GM12873 (cell line): Measurements from ENCODE around the gene CD81.

ENCODE experiments used
- CTCF ChIP-seq: IDR thresholded peaks from 2 replicates; pipeline ENCODE4 v1.5.1; 2012; ENCODE audit warnings: low read depth, mild to moderate bottlenecking, moderate library complexity, low read length, control low read depth; ENCODE audit not compliant: insufficient read depth; ENCODE audit errors: missing control alignments

Gene CD81

GRCh38 chr11:2396471-2396870, 19.4 kb downstream of the CD81 start:
- no peak for TF ChIP-seq CTCF

DNA sequence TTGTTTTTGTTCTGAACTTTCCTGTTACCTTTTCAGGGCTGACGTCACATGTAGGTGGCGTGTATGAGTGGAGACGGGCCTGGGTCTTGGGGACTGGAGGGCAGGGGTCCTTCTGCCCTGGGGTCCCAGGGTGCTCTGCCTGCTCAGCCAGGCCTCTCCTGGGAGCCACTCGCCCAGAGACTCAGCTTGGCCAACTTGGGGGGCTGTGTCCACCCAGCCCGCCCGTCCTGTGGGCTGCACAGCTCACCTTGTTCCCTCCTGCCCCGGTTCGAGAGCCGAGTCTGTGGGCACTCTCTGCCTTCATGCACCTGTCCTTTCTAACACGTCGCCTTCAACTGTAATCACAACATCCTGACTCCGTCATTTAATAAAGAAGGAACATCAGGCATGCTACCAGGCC, 19.9 kb downstream of the CD81 start:
- no peak for TF ChIP-seq CTCF

GRCh38 chr11:2398664-2399355, 21.7 kb downstream of the CD81 start:
- TF ChIP-seq CTCF = peak; percentile 16

- no peak for TF ChIP-seq CTCF
These were observed 22.5 kb downstream of the CD81 start for GRCh38 chr11:2399488-2400068.

DNA sequence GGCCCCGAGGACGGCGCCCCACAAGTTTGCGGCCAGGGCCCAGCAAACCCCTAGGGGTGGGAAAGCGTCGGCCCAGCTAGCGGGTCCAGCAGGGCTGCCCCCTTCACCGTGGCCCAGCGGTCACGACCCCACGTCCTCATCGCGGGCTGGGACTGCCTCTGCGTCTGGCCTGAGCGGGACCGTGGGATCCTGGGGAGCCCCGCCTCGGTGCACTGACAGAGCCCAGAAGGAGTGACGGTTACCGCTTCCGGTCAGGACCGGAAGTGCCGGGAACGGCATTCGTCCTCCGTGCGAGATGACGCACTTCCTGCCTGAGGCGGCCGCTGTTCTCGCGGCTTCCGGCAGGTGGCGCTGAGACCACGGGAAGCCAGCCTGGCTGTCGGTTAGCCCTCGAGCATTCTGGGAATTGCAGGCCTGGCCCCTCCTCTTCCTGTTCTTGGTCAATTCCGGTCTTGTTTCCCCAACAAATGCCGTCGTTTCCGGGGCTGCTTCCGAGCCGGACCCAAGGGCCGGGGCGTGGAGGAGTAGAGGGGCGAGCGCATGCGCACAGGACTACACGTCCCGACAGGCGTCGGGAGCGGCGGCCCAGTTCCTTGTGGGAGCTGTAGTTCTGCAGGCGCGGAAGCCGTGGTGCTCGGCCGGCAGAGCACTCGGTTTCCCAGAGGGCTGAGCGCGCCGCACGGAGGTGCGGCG, 23.1 kb downstream of the CD81 start, which contains the start of gene TSSC4:
Gene TSSC4 (plus strand): TSS at position 682 of the 693 bp plus-strand sequence. CDS start 1,884 bp downstream, outside the sequence.
- peak; percentile 98 for TF ChIP-seq CTCF

- no peak for TF ChIP-seq CTCF
These were observed 23.8 kb downstream of the CD81 start for GRCh38 chr11:2400762-2401435.

DNA sequence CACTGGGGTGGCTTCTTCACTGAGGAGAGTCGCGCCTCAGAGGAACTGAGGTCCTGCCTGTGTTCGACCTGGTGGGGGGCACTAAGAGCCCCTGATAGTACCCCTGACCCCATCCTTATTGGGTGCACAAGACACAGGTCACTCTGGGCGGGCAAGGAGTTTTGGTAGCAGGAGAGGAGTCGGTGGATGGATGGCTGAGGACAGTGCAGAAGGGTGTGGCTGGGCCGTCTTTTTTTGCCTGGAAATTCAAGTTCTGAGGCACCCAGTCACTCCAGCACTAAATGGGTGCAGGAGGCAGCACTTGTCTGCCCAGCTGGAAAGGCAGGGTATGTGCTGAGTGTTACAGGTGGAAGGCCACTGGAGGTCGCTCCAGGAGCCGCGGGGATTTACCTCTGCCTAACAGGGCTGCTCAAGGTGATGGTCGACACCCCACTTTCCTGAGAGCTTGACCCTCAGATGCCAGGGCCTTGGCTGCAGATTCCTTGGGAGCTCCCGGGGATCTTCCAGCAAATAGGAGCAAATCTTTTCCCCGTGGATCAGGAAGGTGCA, 24.4 kb downstream of the CD81 start:
- TF ChIP-seq CTCF = peak; percentile 3
